ENCODE data around the gene ANKRD13B. TPM values are rescaled to one million over a fixed set of nuclear protein-coding genes. Genes with fewer than 3 reads are reported as not detected.

The ANKRD13B gene
- total RNA-seq, 1 donor from 2014 or later = 30.7 TPM

DNA sequence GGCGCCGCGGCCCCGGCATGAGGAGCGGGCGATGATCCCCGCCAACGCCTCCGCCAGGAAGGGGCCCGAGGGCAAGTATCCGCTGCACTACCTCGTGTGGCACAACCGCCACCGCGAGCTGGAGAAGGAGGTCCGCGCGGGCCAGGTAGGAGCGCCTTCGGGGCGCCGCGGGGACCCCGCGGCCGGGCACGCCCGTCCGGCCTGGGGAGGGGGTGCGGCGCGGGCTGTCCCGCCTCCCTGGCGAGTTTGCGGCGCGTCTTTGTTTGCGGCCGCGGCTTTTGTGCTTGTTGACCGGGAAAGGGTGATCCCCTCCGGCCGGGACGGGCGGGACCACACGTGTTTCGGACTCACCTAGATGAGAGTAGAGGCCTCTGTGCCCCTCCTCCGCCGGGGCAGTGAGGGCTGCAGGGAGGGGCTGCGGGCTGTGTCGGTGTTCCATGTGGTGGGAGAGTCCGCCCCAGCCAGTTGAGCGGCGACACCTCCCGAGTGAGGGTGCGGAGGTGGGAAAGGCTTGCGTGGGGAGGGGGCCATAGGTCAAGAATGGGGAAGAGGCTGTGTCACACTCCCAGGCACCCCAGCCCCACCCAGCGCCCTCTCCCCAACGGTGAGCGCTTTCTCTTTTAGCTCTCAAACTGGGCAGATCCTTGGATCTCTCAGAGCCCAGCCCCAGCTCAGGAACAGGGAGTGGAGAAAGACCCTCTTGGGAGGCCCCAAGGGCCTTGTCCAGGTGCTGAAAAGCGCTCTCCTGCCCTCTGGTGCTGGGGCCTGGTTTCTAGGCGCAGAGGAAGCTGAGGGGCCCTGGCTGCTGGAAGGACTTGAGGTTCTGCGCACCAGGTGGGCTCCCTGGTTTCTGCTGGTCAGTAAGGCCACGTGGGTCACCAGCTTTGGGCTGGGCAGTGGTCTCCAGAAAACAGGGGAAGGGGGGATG is 923 bp downstream of the ANKRD13B start:
- DNase-seq (ENCODE audit: low read depth) = no peak
- TF ChIP-seq CTCF (conservative IDR thresholded peaks at IDR 0.05; ENCODE audit: low read depth, low read length) = peak; percentile 34
- peak overlapping the region; percentile 63 for H3K4me3 ChIP-seq (ENCODE audit: low read depth, low read length)

- no peak for DNase-seq (ENCODE audit: low read depth)
- no peak for TF ChIP-seq CTCF (conservative IDR thresholded peaks at IDR 0.05; ENCODE audit: low read depth, low read length)
- no peak overlapping the region for H3K4me3 ChIP-seq (ENCODE audit: low read depth, low read length)
Observed at GRCh38 chr17:29594519-29595090, 1.7 kb downstream of the ANKRD13B start.

DNA sequence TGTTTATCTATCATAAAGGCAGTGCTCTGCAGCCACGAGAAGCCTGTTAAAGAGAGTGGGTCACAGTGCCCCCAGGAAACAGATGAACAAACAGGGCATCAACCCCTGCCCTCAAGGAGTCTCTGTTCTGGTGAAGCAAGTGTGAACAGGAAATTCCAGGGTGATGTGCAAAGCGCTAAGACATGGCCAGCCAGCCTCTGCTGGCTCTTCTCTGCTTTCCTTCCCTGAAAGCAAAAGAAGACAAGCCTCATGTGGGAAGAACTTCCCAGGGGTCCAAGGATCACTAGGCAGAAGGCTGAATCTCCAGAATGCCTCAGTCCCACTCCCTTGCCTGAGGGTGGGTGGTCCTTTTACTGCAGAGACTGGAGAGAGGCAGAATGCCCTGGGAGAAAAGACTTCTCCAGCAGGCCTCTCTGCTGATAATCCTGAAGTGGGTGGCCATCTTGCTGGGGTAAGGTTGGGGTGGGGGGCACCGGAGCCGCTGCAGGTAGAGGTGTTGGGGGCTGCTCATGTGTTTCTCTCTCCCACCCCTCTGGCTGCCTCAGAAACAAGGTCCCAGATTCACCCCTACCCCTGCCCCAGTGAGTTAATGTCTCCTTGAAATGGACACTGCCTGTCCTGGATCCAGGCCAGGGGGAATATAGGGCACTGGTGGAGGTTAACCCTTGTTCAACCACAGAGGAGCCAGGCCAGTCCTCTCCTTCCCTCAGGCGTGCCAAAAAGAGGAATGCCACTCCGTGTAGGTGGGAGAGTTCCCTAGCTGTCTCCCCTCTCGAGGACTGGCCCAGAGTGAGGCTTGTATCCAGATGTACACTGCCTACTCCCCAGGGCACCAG is 2.4 kb downstream of the ANKRD13B start:
- H3K4me3 ChIP-seq (ENCODE audit: low read depth, low read length) = no peak overlapping the region
- TF ChIP-seq CTCF (conservative IDR thresholded peaks at IDR 0.05; ENCODE audit: low read depth, low read length) = no peak
- DNase-seq (ENCODE audit: low read depth) = no peak

- TF ChIP-seq CTCF (conservative IDR thresholded peaks at IDR 0.05; ENCODE audit: low read depth, low read length) = no peak
- DNase-seq (ENCODE audit: low read depth) = no peak
- H3K4me3 ChIP-seq (ENCODE audit: low read depth, low read length) = no peak overlapping the region
Observed at GRCh38 chr17:29595943-29596774, 3.2 kb downstream of the ANKRD13B start.

DNA sequence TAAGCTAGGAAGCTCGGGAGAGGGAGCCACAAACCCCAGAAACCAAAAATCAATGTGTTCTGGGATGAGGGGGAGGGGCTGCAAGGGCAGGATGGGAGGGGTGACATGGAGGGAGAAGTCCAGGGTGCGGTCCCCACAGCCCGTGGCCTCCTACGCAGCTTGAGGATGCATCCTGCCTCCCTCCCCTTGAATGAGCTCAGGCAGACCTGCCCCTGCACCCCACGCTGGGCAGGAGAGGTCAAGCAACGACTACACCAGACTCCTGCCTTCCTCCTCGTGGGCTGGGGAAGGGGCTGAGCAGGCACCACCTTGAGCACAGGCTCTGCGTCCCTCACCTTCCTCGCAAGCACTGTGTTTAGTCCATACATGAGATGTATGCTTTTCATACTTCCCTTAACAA is 3.9 kb downstream of the ANKRD13B start:
- H3K4me3 ChIP-seq (ENCODE audit: low read depth, low read length) = no peak overlapping the region
- DNase-seq (ENCODE audit: low read depth) = no peak
- TF ChIP-seq CTCF (conservative IDR thresholded peaks at IDR 0.05; ENCODE audit: low read depth, low read length) = no peak
